GM10847 (cell line): Measurements from ENCODE around the gene MGAT4B.

Experiments
- POLR2A ChIP-seq: IDR thresholded peaks from 2 replicates; pipeline ENCODE4 v1.6.1; 2011; ENCODE audit not compliant: insufficient read length; ENCODE audit errors: extremely low read depth

The MGAT4B gene

DNA sequence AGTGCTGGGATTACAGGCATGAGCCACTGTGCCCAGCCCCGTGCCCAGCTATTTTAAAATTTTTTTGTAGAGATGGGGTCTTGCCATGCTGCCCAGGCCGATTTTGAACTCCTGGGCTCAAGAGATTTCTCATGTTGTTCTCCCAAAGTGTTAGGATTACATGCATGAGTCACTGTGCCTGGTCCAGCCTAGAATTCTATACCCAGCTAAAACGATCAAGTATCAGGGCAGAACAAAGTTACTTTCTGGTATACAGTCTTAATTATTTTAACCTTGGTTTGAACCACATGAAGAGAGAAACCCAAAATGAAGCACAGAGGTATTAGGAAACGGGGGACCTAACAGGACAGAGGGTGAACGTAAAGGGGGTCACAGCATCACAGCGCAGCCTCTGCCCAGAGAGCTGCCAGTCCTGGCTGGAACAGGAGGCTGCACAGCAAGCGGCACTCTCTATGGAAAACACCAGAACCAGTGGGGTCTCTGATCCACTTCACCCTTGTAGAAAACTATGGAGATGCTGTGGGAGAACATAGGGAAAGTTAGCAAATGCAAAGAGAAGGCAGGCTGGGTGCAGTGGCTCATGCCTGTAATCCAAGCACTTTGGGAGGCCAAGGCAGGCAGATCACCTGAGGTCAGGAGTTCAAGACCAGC, 24.3 kb upstream of the MGAT4B start:
- no peak for TF ChIP-seq POLR2A

DNA sequence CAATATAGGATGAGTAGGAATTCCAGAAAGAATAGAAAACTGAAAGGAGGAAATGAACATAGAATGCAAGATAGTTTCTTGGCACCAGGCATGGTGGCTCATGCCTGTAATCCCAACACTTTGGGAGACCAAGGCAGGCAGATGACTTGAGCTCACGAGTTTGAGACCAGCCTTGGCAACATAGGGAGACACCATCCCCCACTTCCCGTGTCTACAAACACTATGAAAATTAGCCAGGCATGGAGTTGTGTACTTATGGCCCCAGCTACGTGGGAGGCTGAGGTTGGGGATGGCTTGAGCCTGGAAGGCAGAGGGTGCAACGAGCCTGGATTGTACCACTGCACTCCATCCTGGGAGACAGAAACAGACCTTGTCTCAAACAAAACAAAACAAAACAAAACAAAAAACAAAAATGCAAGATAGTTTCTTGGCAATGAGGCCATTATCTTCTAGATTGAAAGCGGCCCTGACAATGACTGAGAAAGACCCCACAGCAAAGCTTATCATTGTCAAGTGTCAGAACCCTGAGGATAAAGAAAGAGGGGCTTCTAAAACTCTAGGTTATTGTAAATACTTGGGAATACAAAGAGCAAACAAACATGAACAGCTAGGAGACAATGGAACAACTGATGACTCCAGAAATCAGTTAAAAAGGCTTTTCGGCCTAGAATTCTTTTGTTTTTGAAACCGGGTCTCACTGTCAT, 23.2 kb upstream of the MGAT4B start:
- TF ChIP-seq POLR2A, result no peak

DNA sequence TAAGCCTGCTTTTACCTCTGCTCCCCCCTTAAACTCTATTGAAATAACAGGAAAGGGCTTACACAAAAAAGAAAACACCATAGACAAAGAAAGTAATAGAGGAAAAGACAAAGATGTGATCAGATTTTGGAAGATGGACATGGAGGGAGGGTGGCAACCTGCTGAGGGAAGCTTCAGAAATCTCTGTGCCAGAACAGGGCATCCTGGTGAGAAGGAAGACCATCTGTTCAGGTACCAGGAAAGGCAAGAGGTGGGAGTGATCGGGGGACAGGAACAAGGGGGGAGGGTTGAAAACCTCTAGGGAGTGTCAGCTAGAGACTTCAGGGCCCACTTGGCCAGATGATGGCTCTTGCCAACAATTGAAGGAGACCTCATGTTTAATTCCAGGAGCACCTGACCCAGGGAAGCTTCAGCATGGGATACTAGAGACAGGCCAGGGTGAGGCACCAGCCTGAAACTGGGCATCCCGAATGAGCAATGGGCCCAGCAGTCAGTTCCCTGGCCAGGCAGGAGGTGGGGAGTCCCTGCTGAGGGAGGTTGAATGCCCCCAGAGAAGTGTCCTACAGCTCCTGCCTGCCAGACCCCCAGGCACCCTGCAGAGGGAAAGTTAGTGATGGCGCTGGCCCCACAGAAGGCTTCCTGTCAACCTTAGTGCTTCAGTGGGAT, 22.2 kb upstream of the MGAT4B start:
- TF ChIP-seq POLR2A, result no peak

DNA sequence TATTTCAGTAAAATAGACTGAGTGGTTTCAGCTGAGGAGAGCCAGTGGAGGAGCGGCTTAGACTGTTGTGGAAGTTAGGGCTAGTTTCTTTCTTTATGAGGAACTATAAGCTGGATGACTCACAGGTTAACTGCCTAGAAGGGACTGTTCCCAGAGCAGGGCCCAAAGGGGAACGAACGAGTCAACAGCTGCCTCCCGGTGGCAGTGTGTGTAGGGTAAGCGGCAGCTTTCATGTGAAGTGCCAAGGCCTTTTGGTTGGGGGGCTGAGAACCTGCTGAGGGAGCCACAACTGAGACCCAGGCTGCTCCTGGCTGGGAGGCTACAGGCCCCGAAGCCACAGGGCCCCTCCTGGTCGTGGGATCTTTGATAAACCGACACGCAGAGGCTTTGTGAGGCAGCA, 21.0 kb upstream of the MGAT4B start:
- TF ChIP-seq POLR2A, result no peak

DNA sequence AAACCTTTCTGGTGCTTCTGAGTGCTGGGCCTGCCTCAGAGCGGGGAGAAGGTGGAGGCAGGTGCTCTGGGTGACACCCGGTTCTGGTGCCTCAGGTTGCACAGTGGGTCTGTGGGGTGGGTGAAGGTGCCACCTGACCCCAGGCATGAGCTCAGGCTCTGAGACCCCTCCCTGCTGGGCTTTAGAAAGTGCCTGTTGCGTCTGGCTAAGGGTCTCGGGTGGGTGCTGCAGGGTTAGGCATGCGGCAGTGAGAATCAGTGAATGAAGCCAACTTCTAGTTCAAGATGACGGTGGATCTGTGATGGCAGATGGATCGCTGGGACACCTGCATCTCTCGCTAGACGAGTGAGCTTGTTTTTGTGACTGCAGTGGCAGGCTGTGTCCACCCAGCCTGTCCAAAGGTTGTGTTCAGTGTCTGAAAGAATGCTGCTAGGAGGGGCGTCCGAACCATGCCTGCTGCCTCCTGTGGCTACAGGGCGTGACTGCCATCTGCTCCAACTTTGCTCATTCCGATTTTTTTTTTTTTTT, 19.1 kb upstream of the MGAT4B start:
- no peak for TF ChIP-seq POLR2A

DNA sequence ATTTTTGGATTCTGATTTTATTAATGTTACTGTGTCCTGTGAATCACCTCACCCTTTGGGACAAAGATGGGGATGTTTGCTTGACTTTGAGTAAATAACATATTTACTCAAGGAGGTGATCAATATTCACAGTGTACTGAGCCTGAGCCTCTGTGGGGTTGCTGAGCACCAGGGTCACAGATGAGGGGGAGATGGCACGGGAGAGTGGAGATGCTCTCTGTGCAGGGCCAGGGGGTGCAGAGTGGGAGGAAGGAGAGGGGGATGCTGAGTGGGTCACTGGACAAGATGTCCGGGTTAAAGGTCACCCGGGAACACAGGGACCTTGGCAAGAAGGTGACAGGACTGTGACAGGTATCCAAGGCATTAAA, 18.1 kb upstream of the MGAT4B start:
- no peak for TF ChIP-seq POLR2A

GRCh38 chr5:179823937-179824744, 17.5 kb upstream of the MGAT4B start:
- TF ChIP-seq POLR2A, result no peak

- no peak for TF ChIP-seq POLR2A
These were observed 15.9 kb upstream of the MGAT4B start for GRCh38 chr5:179822444-179822990.

DNA sequence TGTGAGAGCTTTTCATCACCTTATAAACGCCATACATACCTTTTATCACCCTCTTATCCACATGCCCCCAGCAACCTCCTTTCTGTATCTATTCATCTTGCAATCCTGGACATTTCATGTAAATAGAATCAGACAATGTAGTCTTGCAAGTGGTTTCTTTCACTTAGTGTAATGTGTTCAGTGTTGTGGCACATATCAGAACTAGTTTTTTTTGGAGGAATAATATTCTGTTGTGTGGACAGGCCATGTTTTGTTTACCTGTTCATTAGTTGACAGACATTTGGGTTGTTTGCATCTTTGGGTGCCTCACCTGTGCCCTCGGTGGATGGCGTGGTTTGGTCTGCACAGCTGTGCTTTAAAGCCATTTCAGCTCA, 15.4 kb upstream of the MGAT4B start:
- TF ChIP-seq POLR2A, result no peak

DNA sequence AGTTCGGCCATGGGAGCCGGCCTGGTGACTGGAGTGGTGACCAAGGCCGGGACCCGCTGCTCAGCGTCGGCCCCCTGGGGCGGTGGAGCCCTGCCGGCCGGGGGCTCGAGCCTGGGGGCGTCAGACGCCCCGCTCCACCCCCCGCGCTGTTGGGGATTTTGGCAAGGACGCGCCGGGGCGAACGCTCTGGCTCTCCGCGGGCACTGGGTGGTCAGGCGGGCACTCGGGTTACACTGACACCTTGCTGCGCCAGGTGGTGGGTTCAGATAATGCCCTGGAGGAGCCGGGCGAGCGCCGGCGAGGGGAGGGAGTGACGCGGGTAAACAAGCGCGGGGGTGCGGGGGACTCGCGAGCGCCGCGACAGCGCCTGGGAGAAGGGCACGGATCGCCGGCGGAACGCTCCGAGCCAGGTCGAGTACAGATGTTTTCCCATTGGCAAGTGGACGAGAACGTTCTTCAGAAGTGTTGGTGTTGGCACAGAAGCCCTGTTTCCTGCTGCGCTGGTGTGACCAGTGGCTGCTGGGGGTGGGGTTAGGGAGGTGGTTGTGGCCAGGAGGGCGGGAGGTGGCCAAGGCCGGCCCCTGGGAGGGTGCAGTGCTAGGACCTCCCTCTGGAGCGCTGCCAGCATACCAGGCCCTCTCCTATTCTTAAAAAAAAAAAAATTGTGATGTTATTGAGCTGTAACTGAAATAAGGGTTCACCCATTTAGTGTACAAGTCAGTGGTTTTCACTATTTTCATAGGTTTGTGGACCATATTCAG, 14.8 kb upstream of the MGAT4B start:
- no peak for TF ChIP-seq POLR2A

DNA sequence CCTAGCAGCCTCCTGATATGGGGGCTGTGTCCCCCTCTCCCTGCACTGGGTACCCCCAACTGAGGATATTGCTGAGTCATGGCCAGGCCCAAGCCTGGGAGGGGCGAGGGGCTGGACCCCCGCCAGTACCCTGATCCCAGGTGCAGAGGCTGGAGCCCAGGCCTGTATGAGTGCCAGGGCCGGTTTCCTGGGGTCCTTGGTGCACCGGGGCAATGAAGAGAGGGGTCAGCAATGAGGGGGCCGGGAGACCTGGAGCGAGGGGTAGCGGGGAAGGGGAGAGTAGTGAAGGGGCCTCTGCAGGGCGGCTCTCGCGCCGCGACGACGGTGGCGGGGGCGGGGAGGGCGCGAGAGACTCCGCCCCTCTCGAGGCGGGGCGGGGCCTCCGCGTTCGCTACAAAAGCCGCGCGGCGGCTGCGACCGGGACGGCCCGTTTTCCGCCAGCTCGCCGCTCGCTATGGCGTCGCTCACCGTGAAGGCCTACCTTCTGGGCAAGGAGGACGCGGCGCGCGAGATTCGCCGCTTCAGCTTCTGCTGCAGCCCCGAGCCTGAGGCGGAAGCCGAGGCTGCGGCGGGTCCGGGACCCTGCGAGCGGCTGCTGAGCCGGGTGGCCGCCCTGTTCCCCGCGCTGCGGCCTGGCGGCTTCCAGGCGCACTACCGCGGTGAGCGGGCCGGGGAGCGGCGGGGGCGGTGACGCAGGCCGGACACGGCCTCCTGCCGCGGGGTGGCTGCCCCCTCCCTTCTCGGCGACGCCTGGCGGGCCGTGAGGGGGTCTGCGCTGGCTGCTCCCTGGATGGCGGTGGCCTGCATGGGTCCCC, 14.0 kb upstream of the MGAT4B start, which contains the start of gene SQSTM1:
TSS of gene SQSTM1 (plus strand) at position 423 of the 815 bp plus-strand sequence. CDS start at position 455, 32 bp downstream.
- TF ChIP-seq POLR2A, result peak; percentile 99

GRCh38 chr5:179820127-179820482, 13.4 kb upstream of the MGAT4B start:
- no peak for TF ChIP-seq POLR2A

DNA sequence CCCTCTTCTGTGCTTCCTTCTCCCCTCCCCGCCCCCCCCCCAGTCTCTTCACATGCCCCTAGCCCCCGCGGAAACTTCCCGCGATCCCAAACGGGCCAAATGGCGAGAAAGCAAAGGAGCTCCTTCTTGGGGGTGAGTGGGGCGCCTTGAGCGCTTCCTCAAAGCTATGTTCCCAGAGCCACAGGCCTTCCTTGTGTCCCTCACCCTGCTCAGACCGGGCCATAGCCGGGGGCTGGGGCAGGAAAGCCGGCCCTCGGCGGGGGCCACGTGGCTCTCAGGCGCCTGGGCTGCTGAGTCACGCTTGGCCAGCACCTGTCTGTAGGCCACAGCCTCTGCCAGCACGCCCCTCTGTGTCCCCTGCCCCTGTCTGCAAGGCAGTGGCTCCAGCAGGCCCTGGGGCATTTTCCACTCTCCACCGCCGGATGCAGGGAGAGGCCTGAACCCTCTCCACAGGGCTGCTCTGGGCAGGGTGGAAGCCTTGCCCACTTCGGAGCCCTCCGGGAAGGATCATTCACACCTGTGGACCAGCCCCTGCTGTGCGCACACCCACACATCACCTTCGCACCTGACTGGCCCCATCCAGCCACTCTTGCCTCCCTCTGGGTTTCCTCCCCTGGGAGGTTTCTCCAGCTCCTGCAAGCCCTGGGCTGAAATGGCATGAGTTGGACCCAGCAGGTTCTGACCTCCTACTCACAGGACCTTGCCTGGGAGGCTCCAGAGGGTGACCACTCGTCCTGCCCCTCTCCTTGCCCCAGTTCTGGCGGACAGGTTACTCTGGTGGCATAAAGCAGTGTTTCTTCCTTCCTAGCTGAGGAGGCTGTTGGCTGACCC, 12.8 kb upstream of the MGAT4B start:
- no peak for TF ChIP-seq POLR2A
